ENCODE measurements around the gene PAK4.
"Not testable (repeated sequence)": the region's sequence is repeated elsewhere in the genome, so short reads cannot be mapped to it uniquely, and the experiment has no call there.

The PAK4 gene

GRCh38 chr19:39211731-39212374 is 86.3 kb downstream of the PAK4 start:
- no peak for DNase-seq

GRCh38 chr19:39212375-39212742 is 86.8 kb downstream of the PAK4 start:
- DNase-seq = no peak

GRCh38 chr19:39215323-39215722 is 89.7 kb downstream of the PAK4 start:
- not testable (repeated sequence) for DNase-seq

- no peak for DNase-seq
Observed at GRCh38 chr19:39217094-39217493, 91.5 kb downstream of the PAK4 start.

- no peak for DNase-seq
Observed at GRCh38 chr19:39218230-39219007, 92.8 kb downstream of the PAK4 start.

GRCh38 chr19:39219108-39219507 is 93.5 kb downstream of the PAK4 start:
- not testable (repeated sequence) for DNase-seq

- DNase-seq = no peak
Observed at GRCh38 chr19:39223703-39224279, 98.2 kb downstream of the PAK4 start.

GRCh38 chr19:39224910-39225309 is 99.3 kb downstream of the PAK4 start:
- DNase-seq = no peak
